ENCODE results near the gene DOCK3.

Gene DOCK3

GRCh38 chr3:51426921-51427320 lies 752.2 kb downstream of the DOCK3 start:
- DNase-seq (ENCODE audit: low spot score), result no peak

- DNase-seq (ENCODE audit: low spot score), result no peak
These were observed 754.4 kb downstream of the DOCK3 start for GRCh38 chr3:51429138-51429537.

All from D341Med (cell line).